ENCODE measurements around the gene FTL.

GRCh38 chr19:48988286-48988685 is 23.2 kb downstream of the FTL start:
- no peak for TF ChIP-seq POLR2A (IDR thresholded peaks at IDR 0.05)
- no peak for TF ChIP-seq CTCF (IDR thresholded peaks at IDR 0.05)
